Gastrocnemius medialis (tissue), 4 donors: ENCODE results near the gene VPS4A. TPM values are rescaled to one million over a fixed set of nuclear protein-coding genes. Genes with fewer than 3 reads are reported as not detected.

Source experiments
- ATAC-seq, 2 donors: fragments of 150-250 bp; one replicate each; pipeline ENCODE4 v1.9.1; 2016
- DNase-seq, 2 donors: peaks; one replicate each; pipeline ENCODE4 v3.0.0-alpha.2; 2019
- H3K27ac ChIP-seq, 4 donors: fragments of 200-600 bp; sonication (generic); 1 replicate in 1 of 4; 2 replicates in 3 of 4; pipeline ENCODE4 v1.5.1; 2016 to 2018; ENCODE audit warnings: mild to moderate bottlenecking in 2 of 4, moderate library complexity in 1 of 4
- H3K27me3 ChIP-seq, 3 donors: fragments of 200-600 bp; sonication (generic) in 2 of 3; 1 replicate in 1 of 3; 2 replicates in 2 of 3; pipeline versions ENCODE4 v1.5.1 to v1.6.0; 2016 to 2019; ENCODE audit warnings: mild to moderate bottlenecking in 1 of 3, moderate library complexity in 1 of 3
- H3K36me3 ChIP-seq, 2 donors: fragments of 200-600 bp; sonication (generic) in 1 of 2; one replicate each; pipeline ENCODE4 v1.5.1; 2017 to 2018
- H3K4me1 ChIP-seq, 2 donors: fragments of 200-600 bp; sonication (generic) in 1 of 2; one replicate each; pipeline ENCODE4 v1.5.1; 2016 to 2017; ENCODE audit warnings: mild to moderate bottlenecking in 2 of 2
- H3K4me3 ChIP-seq, 4 donors: fragments of 200-600 bp; sonication (generic) in 3 of 4; 1 replicate in 1 of 4; 2 replicates in 3 of 4; pipeline ENCODE4 v1.5.1; 2016 to 2019; ENCODE audit warnings: mild to moderate bottlenecking in 2 of 4
- H3K9me3 ChIP-seq, 3 donors: fragments of 200-600 bp; sonication (generic) in 2 of 3; 1 replicate in 1 of 3; 2 replicates in 2 of 3; pipeline ENCODE4 v1.5.1; 2016 to 2019
- CTCF ChIP-seq, 5 experiments: fragments of 450-650 bp in 3 of 5; fragments of 200-600 bp in 2 of 5; sonication (generic) in 2 of 5; IDR thresholded peaks in 4 of 5; conservative IDR thresholded peaks in 1 of 5; 1 replicate in 4 of 5; 2 replicates in 1 of 5; pipeline ENCODE4 v1.5.1; 2016 to 2019; ENCODE audit warnings: antibody characterized with exemption in 5 of 5, mild to moderate bottlenecking in 3 of 5, moderate library complexity in 3 of 5
- POLR2A ChIP-seq, 2 donors: fragments of 450-650 bp; IDR thresholded peaks; one replicate each; pipeline ENCODE4 v1.6.1; 2017; ENCODE audit warnings: antibody characterized with exemption in 2 of 2, mild to moderate bottlenecking in 2 of 2, moderate library complexity in 2 of 2
- in situ Hi-C, 4 donors: fragments of 200-750 bp; cut with MboI; loops; one replicate each; pipeline versions ENCODE4 v1.15.0 to v1.8.0; 2017; ENCODE audit warnings: low sequenced_read_pairs in 4 of 4
- intact Hi-C: fragments of 100-400 bp; cut with DNase I; formaldehyde crosslinking; loops from one replicate; pipeline ENCODE4 v1.15.1; 2023; ENCODE audit warnings: low total_unique reads
- total RNA-seq, 4 donors: library from RNA; depleted of rRNA; stranded (reverse); fragments of >200 nt; gene quantifications; one replicate each; pipeline versions ENCODE4 v1.1.0 to v1.2.3, GENCODE V29; 2016

The VPS4A gene
- total RNA-seq, 4 donors from 2014 or later = 53.3 to 112 (median 70.1) TPM

- no peak for DNase-seq
- Histone ChIP-seq H3K4me1 (no peaks in the 10 kb centered on the region), H3K9me3 (no peaks in the 10 kb centered on the region), H3K27me3 (no peaks in the 10 kb centered on the region), H3K27ac (no peak overlapping the region), H3K36me3 (peaks cover 0 to 16% of the 10 kb centered on the region in 2 donors), H3K4me3 (no peak overlapping the region)
- in situ Hi-C loops = no loop called here
- intact Hi-C loops = no loop called here
- TF ChIP-seq POLR2A (IDR thresholded peaks at IDR 0.05) (no peak), CTCF (IDR thresholded peaks at IDR 0.05 in 4 of 5, conservative IDR thresholded peaks at IDR 0.05 in 1 of 5) (no peak)
- ATAC-seq = no peak
Observed at GRCh38 chr16:69302301-69302700, 8.8 kb upstream of the VPS4A start.

- TF ChIP-seq CTCF (IDR thresholded peaks at IDR 0.05 in 4 of 5, conservative IDR thresholded peaks at IDR 0.05 in 1 of 5) (no peak), POLR2A (IDR thresholded peaks at IDR 0.05) (no peak)
- Histone ChIP-seq H3K4me1 (peaks cover 3 to 4% of the 10 kb centered on the region in 2 donors), H3K9me3 (no peaks in the 10 kb centered on the region), H3K4me3 (no peak overlapping the region), H3K36me3 (peaks cover 0 to 6% of the 10 kb centered on the region in 2 donors), H3K27me3 (no peaks in the 10 kb centered on the region), H3K27ac (no peak overlapping the region)
- DNase-seq = no peak
- no peak for ATAC-seq
- in situ Hi-C loops = no loop called here
- intact Hi-C loops = no loop called here
Observed at GRCh38 chr16:69306031-69306430, 5.1 kb upstream of the VPS4A start.

GRCh38 chr16:69307091-69307490 is 4.1 kb upstream of the VPS4A start:
- H3K4me1 ChIP-seq = peaks cover 6 to 7% of the 10 kb centered on the region in 2 donors
- no peaks in the 10 kb centered on the region for H3K9me3 ChIP-seq
- ATAC-seq (no peak), DNase-seq (no peak)
- TF ChIP-seq POLR2A (IDR thresholded peaks at IDR 0.05) (no peak), CTCF (IDR thresholded peaks at IDR 0.05 in 4 of 5, conservative IDR thresholded peaks at IDR 0.05 in 1 of 5) (no peak)
- in situ Hi-C loops = no loop called here
- H3K36me3 ChIP-seq = no peaks in the 10 kb centered on the region
- no peak overlapping the region for H3K27ac ChIP-seq
- intact Hi-C loops = no loop called here
- no peak overlapping the region for H3K4me3 ChIP-seq
- no peaks in the 10 kb centered on the region for H3K27me3 ChIP-seq

GRCh38 chr16:69307856-69308255 is 3.3 kb upstream of the VPS4A start:
- intact Hi-C loops (no loop called here), in situ Hi-C loops (no loop called here)
- H3K27ac ChIP-seq = no peak overlapping the region
- no peak overlapping the region for H3K4me3 ChIP-seq
- H3K9me3 ChIP-seq = no peaks in the 10 kb centered on the region
- no peaks in the 10 kb centered on the region for H3K27me3 ChIP-seq
- H3K36me3 ChIP-seq = peaks cover 0 to 1% of the 10 kb centered on the region in 2 donors
- H3K4me1 ChIP-seq = peaks cover 14 to 15% of the 10 kb centered on the region in 2 donors
- ATAC-seq (no peak), DNase-seq (no peak)
- TF ChIP-seq CTCF (IDR thresholded peaks at IDR 0.05 in 4 of 5, conservative IDR thresholded peaks at IDR 0.05 in 1 of 5) (no peak), POLR2A (IDR thresholded peaks at IDR 0.05) (no peak)

GRCh38 chr16:69309316-69309715 is 1.8 kb upstream of the VPS4A start:
- H3K4me1 ChIP-seq = peaks cover 15 to 19% of the 10 kb centered on the region in 2 donors
- H3K36me3 ChIP-seq = peaks cover 0 to 10% of the 10 kb centered on the region in 2 donors
- H3K4me3 ChIP-seq = no peak overlapping the region
- H3K9me3 ChIP-seq = no peaks in the 10 kb centered on the region
- in situ Hi-C loops = no loop called here
- ATAC-seq (no peak), DNase-seq (no peak)
- H3K27me3 ChIP-seq = no peaks in the 10 kb centered on the region
- no peak for TF ChIP-seq POLR2A (IDR thresholded peaks at IDR 0.05)
- no peak for TF ChIP-seq CTCF (IDR thresholded peaks at IDR 0.05 in 4 of 5, conservative IDR thresholded peaks at IDR 0.05 in 1 of 5)
- intact Hi-C loops = no loop called here
- no peak overlapping the region for H3K27ac ChIP-seq
